Mucosa of rectum (tissue), 2 donors: Measurements from ENCODE around the gene MOK.
"Not testable (repeated sequence)": the region's sequence is repeated elsewhere in the genome, so short reads cannot be mapped to it uniquely, and the experiment has no call there.

Experiments
- H3K27ac ChIP-seq, 2 donors: one replicate each; pipeline ENCODE4 v1.7.0; 2013; ENCODE audit warnings: inconsistent platforms in 2 of 2, low read depth in 2 of 2, low read length in 2 of 2
- H3K27me3 ChIP-seq, 2 donors: one replicate each; pipeline ENCODE4 v1.7.0; 2013; ENCODE audit warnings: low read length in 2 of 2; ENCODE audit not compliant: control insufficient read depth in 2 of 2, insufficient read depth in 2 of 2
- H3K36me3 ChIP-seq, 2 donors: one replicate each; pipeline ENCODE4 v1.7.0; 2013; ENCODE audit warnings: low read length in 2 of 2; ENCODE audit not compliant: control insufficient read depth in 2 of 2, insufficient read depth in 2 of 2
- H3K4me1 ChIP-seq, 2 donors: one replicate each; pipeline ENCODE4 v1.7.0; 2013; ENCODE audit warnings: low read length in 2 of 2, mild to moderate bottlenecking in 1 of 2; ENCODE audit not compliant: control insufficient read depth in 2 of 2, insufficient read depth in 2 of 2
- H3K4me3 ChIP-seq, 2 donors: one replicate each; pipeline ENCODE4 v1.7.0; 2013; ENCODE audit warnings: low read length in 2 of 2
- H3K9ac ChIP-seq, 2 donors: one replicate each; pipeline ENCODE4 v1.7.0; 2013; ENCODE audit warnings: low read length in 2 of 2, low read depth in 1 of 2, mild to moderate bottlenecking in 1 of 2
- H3K9me3 ChIP-seq, 2 donors: one replicate each; pipeline ENCODE4 v1.7.0; 2013; ENCODE audit warnings: low read length in 2 of 2; ENCODE audit not compliant: control insufficient read depth in 2 of 2
- donor health status: healthy.
- donor health status: Normal muscosa, but diverticular disease.

Gene MOK

DNA sequence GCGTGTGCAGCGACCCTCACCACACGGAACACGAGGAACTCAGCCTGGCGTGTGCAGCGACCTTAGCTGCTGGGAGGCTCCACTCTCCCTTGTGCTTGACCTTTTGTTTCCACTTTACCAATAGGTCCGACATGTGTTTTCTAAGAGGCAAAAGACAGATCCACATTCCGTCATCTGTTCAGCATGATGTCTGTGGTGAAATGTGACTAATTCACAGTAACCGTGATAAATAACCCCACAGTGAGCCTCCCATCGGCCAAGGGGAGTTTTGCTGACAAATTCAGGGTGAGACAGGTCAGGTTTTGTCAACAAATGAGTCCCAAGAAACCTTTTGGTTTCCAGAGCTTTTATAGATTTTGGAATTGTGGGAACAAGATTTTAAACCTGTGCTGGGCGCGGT, 55.9 kb downstream of the MOK start:
- no peaks in the 10 kb centered on the region for H3K27me3 ChIP-seq
- H3K4me1 ChIP-seq, result no peaks in the 10 kb centered on the region
- no peaks in the 10 kb centered on the region for H3K36me3 ChIP-seq
- no peak overlapping the region for H3K27ac ChIP-seq
- no peak overlapping the region for H3K9ac ChIP-seq
- H3K9me3 ChIP-seq, result no peaks in the 10 kb centered on the region
- H3K4me3 ChIP-seq, result no peak overlapping the region

GRCh38 chr14:102248121-102248520, 56.8 kb downstream of the MOK start:
- Histone ChIP-seq H3K27me3 (no peaks in the 10 kb centered on the region), H3K4me1 (no peaks in the 10 kb centered on the region), H3K27ac (no peak overlapping the region), H3K4me3 (no peak overlapping the region), H3K36me3 (no peaks in the 10 kb centered on the region), H3K9me3 (no peaks in the 10 kb centered on the region), H3K9ac (no peak overlapping the region)

- Histone ChIP-seq H3K9me3 (no peaks in the 10 kb centered on the region), H3K36me3 (no peaks in the 10 kb centered on the region), H3K9ac (no peak overlapping the region), H3K4me3 (no peak overlapping the region), H3K27ac (no peak overlapping the region), H3K27me3 (no peaks in the 10 kb centered on the region), H3K4me1 (no peaks in the 10 kb centered on the region)
Observed at GRCh38 chr14:102246071-102246470, 58.9 kb downstream of the MOK start.

DNA sequence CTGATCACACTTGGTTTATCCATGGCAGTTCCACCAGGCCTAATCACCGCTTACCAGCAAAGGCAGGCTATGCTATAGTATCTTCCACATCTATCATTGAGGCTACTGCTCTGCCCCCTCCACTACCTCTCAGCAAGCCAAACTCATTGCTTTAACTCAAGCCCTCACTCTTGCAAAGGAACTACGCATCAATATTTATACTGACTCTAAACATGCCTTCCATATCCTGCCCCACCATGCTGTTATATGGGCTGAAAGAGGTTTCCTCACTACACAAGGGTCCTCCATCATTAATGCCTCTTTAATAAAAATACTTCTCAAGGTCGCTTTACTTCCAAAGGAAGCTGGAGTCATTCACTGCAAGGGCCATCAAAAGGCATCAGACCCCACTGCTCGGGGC, 61.2 kb downstream of the MOK start:
- H3K27ac ChIP-seq, H3K4me3 ChIP-seq, H3K27me3 ChIP-seq, H3K9ac ChIP-seq, H3K4me1 ChIP-seq, H3K36me3 ChIP-seq, H3K9me3 ChIP-seq: not testable (repeated sequence)

GRCh38 chr14:102241147-102241546, 63.8 kb downstream of the MOK start:
- Histone ChIP-seq H3K4me1 (no peaks in the 10 kb centered on the region), H3K36me3 (no peaks in the 10 kb centered on the region), H3K4me3 (no peak overlapping the region), H3K27me3 (no peaks in the 10 kb centered on the region), H3K27ac (no peak overlapping the region), H3K9ac (no peak overlapping the region), H3K9me3 (no peaks in the 10 kb centered on the region)

- not testable (repeated sequence) for H3K4me1 ChIP-seq, H3K4me3 ChIP-seq, H3K36me3 ChIP-seq, H3K9ac ChIP-seq, H3K27me3 ChIP-seq, H3K9me3 ChIP-seq, H3K27ac ChIP-seq
Observed at GRCh38 chr14:102240481-102240880, 64.5 kb downstream of the MOK start.

- no peaks in the 10 kb centered on the region for H3K36me3 ChIP-seq
- no peak overlapping the region for H3K9ac ChIP-seq
Observed at GRCh38 chr14:102239231-102239630, 65.7 kb downstream of the MOK start.

DNA sequence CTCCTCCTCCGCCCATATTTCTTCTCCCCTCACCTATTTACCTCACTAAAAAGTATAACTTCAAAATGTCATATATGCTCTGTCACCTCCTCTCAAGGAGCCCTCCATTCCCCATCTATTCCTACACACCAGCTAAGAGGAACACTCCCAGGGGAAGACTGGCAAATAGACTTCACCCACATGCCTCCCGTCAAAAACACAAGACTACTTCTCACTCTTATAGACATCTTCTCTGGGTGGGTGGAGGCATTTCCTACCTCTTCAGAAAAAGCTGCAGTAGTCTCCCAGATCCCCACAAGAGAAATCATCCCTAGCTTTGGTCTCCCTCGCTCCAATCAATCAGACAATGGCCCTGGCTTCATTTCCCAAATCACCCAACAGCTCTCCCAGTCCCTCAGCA, 66.2 kb downstream of the MOK start:
- no peak overlapping the region for H3K4me3 ChIP-seq
- H3K27ac ChIP-seq, result no peak overlapping the region
- H3K9me3 ChIP-seq, result no peaks in the 10 kb centered on the region
- no peaks in the 10 kb centered on the region for H3K27me3 ChIP-seq
- H3K9ac ChIP-seq, result no peak overlapping the region
- H3K4me1 ChIP-seq, result peaks cover 0 to 2% of the 10 kb centered on the region in 2 donors
- H3K36me3 ChIP-seq, result no peaks in the 10 kb centered on the region

More at GRCh38 chr14:102239231-102239630, 65.7 kb downstream of the MOK start:
- no peaks in the 10 kb centered on the region for H3K27me3 ChIP-seq
- H3K4me1 ChIP-seq, result peaks cover 0 to 2% of the 10 kb centered on the region in 2 donors
- no peak overlapping the region for H3K4me3 ChIP-seq
- no peak overlapping the region for H3K27ac ChIP-seq
- no peaks in the 10 kb centered on the region for H3K9me3 ChIP-seq

DNA sequence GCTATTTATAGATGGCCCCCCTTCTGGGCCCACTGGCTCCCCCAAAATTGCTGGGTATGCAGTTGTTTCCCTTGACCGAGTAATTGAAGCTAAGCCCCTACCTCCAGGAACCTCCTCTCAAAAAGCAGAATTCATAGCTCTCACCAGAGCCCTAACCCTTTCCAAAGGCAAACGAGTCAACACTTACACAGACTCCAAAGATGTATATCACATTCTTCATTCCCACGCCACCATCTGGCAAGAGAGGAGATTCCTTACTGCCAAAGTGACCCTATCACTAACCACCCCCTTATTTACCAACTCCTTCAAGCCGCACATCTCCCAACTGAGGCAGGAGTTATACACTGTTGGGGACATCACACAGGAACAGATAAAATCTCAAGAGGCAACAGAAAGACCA, 66.8 kb downstream of the MOK start:
- H3K27me3 ChIP-seq, result no peaks in the 10 kb centered on the region
- no peak overlapping the region for H3K27ac ChIP-seq
- H3K4me3 ChIP-seq, result no peak overlapping the region
- no peak overlapping the region for H3K9ac ChIP-seq
- H3K9me3 ChIP-seq, result no peaks in the 10 kb centered on the region
- H3K4me1 ChIP-seq, result peaks cover 0 to 2% of the 10 kb centered on the region in 2 donors
- H3K36me3 ChIP-seq, result no peaks in the 10 kb centered on the region

- Histone ChIP-seq H3K4me3 (no peak overlapping the region), H3K4me1 (peaks cover 0 to 2% of the 10 kb centered on the region in 2 donors), H3K36me3 (no peaks in the 10 kb centered on the region), H3K27me3 (no peaks in the 10 kb centered on the region), H3K27ac (no peak overlapping the region), H3K9ac (no peak overlapping the region), H3K9me3 (no peaks in the 10 kb centered on the region)
Observed at GRCh38 chr14:102236026-102236425, 68.9 kb downstream of the MOK start.

GRCh38 chr14:102235275-102235897, 69.6 kb downstream of the MOK start:
- peak overlapping the region in 1 of 2 donors; percentile 28 for H3K4me3 ChIP-seq
- no peak overlapping the region for H3K27ac ChIP-seq
- H3K36me3 ChIP-seq, result no peaks in the 10 kb centered on the region
- peaks cover 0 to 2% of the 10 kb centered on the region in 2 donors for H3K4me1 ChIP-seq
- H3K9ac ChIP-seq, result peak overlapping the region; percentile 8 to 21
- H3K27me3 ChIP-seq, result no peaks in the 10 kb centered on the region
- H3K9me3 ChIP-seq, result no peaks in the 10 kb centered on the region
